Ectodermal cell (in vitro differentiated cells): ENCODE data around the gene BTBD7.

ENCODE experiments used
- H3K27ac ChIP-seq: 2 replicates; pipeline ENCODE4 v1.7.0; 2013; ENCODE audit warnings: mild to moderate bottlenecking, low read depth, low read length; ENCODE audit not compliant: insufficient read depth, poor library complexity, severe bottlenecking
- H3K27me3 ChIP-seq: 2 replicates; pipeline ENCODE4 v1.7.0; 2013; ENCODE audit warnings: mild to moderate bottlenecking, low read length; ENCODE audit not compliant: insufficient read depth, control insufficient read depth, poor library complexity, severe bottlenecking
- H3K36me3 ChIP-seq: one replicate; pipeline ENCODE4 v1.7.0; 2013; ENCODE audit warnings: low read length; ENCODE audit not compliant: control insufficient read depth, insufficient read depth
- H3K4me1 ChIP-seq: one replicate; pipeline ENCODE4 v1.7.0; 2013; ENCODE audit warnings: low read length; ENCODE audit not compliant: control insufficient read depth, insufficient read depth
- H3K4me3 ChIP-seq: 2 replicates; pipeline ENCODE4 v1.7.0; 2013; ENCODE audit warnings: low read depth, low read length, control low read depth; ENCODE audit not compliant: insufficient read depth
- H3K9me3 ChIP-seq: 2 replicates; pipeline ENCODE4 v1.7.0; 2013; ENCODE audit warnings: mild to moderate bottlenecking, low read length, moderate library complexity; ENCODE audit not compliant: control insufficient read depth
- WGBS, 2 experiments: methylation state at CpG; one replicate each; pipeline ENCODE4 v1.1.7; 2013; ENCODE audit warnings: missing lambda C conversion rate in 2 of 2; 5-methylcytosine and 5-hydroxymethylcytosine counted together

The BTBD7 gene

GRCh38 chr14:93330609-93331000, 2.2 kb downstream of the BTBD7 start:
- Histone ChIP-seq H3K4me1 (peaks cover 14% of the 10 kb centered on the region), H3K27me3 (no peaks in the 10 kb centered on the region), H3K27ac (no peak overlapping the region), H3K4me3 (no peak overlapping the region), H3K36me3 (no peaks in the 10 kb centered on the region), H3K9me3 (no peaks in the 10 kb centered on the region)
- 97 to 99% methylated on average over 2 of the region's 2 CpGs for WGBS, 2 experiments

- WGBS, 2 experiments = 90% methylated on average over 5 of the region's 5 CpGs
- no peaks in the 10 kb centered on the region for H3K9me3 ChIP-seq
- no peak overlapping the region for H3K4me3 ChIP-seq
- H3K27ac ChIP-seq = no peak overlapping the region
- H3K4me1 ChIP-seq = peaks cover 14% of the 10 kb centered on the region
- no peaks in the 10 kb centered on the region for H3K36me3 ChIP-seq
- no peaks in the 10 kb centered on the region for H3K27me3 ChIP-seq
Observed at GRCh38 chr14:93329965-93330608, 2.7 kb downstream of the BTBD7 start.

- Histone ChIP-seq H3K4me3 (no peak overlapping the region), H3K27ac (no peak overlapping the region), H3K9me3 (no peaks in the 10 kb centered on the region), H3K27me3 (no peaks in the 10 kb centered on the region), H3K36me3 (no peaks in the 10 kb centered on the region), H3K4me1 (peaks cover 6% of the 10 kb centered on the region)
- 92 to 93% methylated on average over 6 of the region's 6 CpGs for WGBS, 2 experiments
Observed at GRCh38 chr14:93328546-93328945, 4.3 kb downstream of the BTBD7 start.

- Histone ChIP-seq H3K27ac (no peak overlapping the region), H3K9me3 (no peaks in the 10 kb centered on the region)
- 88 to 92% methylated on average over 5 of the region's 5 CpGs for WGBS, 2 experiments
Observed at GRCh38 chr14:93326196-93326595, 6.6 kb downstream of the BTBD7 start.

GRCh38 chr14:93323600-93324174, 9.1 kb downstream of the BTBD7 start:
- Histone ChIP-seq H3K36me3 (no peaks in the 10 kb centered on the region), H3K4me1 (no peaks in the 10 kb centered on the region), H3K27ac (no peak overlapping the region), H3K9me3 (no peaks in the 10 kb centered on the region), H3K4me3 (no peak overlapping the region), H3K27me3 (no peaks in the 10 kb centered on the region)
- 92 to 97% methylated on average over 2 to 4 of the region's 4 CpGs for WGBS, 2 experiments

More at GRCh38 chr14:93326196-93326595, 6.6 kb downstream of the BTBD7 start:
- Histone ChIP-seq H3K4me3 (no peak overlapping the region), H3K36me3 (no peaks in the 10 kb centered on the region), H3K27me3 (no peaks in the 10 kb centered on the region), H3K4me1 (peaks cover 6% of the 10 kb centered on the region)

GRCh38 chr14:93322929-93323599, 9.8 kb downstream of the BTBD7 start:
- 87 to 94% methylated on average over 3 to 5 of the region's 5 CpGs for WGBS, 2 experiments
- no peaks in the 10 kb centered on the region for H3K36me3 ChIP-seq
- H3K27ac ChIP-seq = no peak overlapping the region
- H3K4me3 ChIP-seq = no peak overlapping the region
- H3K4me1 ChIP-seq = no peaks in the 10 kb centered on the region
- H3K9me3 ChIP-seq = no peaks in the 10 kb centered on the region
- H3K27me3 ChIP-seq = no peaks in the 10 kb centered on the region

GRCh38 chr14:93320489-93320888, 12.3 kb downstream of the BTBD7 start:
- Histone ChIP-seq H3K36me3 (no peaks in the 10 kb centered on the region), H3K4me3 (no peak overlapping the region), H3K9me3 (no peaks in the 10 kb centered on the region), H3K4me1 (no peaks in the 10 kb centered on the region), H3K27ac (no peak overlapping the region), H3K27me3 (no peaks in the 10 kb centered on the region)

GRCh38 chr14:93319958-93320357, 12.9 kb downstream of the BTBD7 start:
- no peaks in the 10 kb centered on the region for H3K4me1 ChIP-seq
- no peaks in the 10 kb centered on the region for H3K36me3 ChIP-seq
- H3K9me3 ChIP-seq = no peaks in the 10 kb centered on the region
- H3K27me3 ChIP-seq = no peaks in the 10 kb centered on the region
- H3K4me3 ChIP-seq = no peak overlapping the region
- WGBS, 2 experiments = 92 to 94% methylated on average over 1 of the region's 1 CpG
- H3K27ac ChIP-seq = no peak overlapping the region

- WGBS, 2 experiments = 94 to 100% methylated on average over 2 of the region's 2 CpGs
- no peak overlapping the region for H3K4me3 ChIP-seq
- H3K27ac ChIP-seq = no peak overlapping the region
- H3K4me1 ChIP-seq = no peaks in the 10 kb centered on the region
- H3K9me3 ChIP-seq = no peaks in the 10 kb centered on the region
- no peaks in the 10 kb centered on the region for H3K27me3 ChIP-seq
- no peaks in the 10 kb centered on the region for H3K36me3 ChIP-seq
Observed at GRCh38 chr14:93319494-93319893, 13.3 kb downstream of the BTBD7 start.

GRCh38 chr14:93318927-93319326, 13.9 kb downstream of the BTBD7 start:
- Histone ChIP-seq H3K27me3 (no peaks in the 10 kb centered on the region), H3K4me1 (no peaks in the 10 kb centered on the region), H3K36me3 (no peaks in the 10 kb centered on the region), H3K9me3 (no peaks in the 10 kb centered on the region), H3K4me3 (no peak overlapping the region), H3K27ac (no peak overlapping the region)
- 72% methylated on average over 5 of the region's 5 CpGs for WGBS, 2 experiments
